SK-N-MC (cell line): ENCODE measurements around the gene AKT3.

Source experiments
- EZH2 ChIP-seq: fragments of 200-600 bp; sonication (generic); IDR thresholded peaks from one replicate; pipeline ENCODE4 v1.6.1; 2017; ENCODE audit warnings: antibody characterized with exemption
- POLR2AphosphoS5 ChIP-seq: IDR thresholded peaks from 2 replicates; pipeline ENCODE4 v1.6.1; 2012; ENCODE audit warnings: mild to moderate bottlenecking, low read depth, low read length, borderline replicate concordance

GRCh38 chr1:243784506-243784905, 65.5 kb downstream of the AKT3 start:
- no peak for TF ChIP-seq EZH2
- TF ChIP-seq POLR2AphosphoS5, result no peak
